ENCODE data around the gene AGBL4.
"Not testable (repeated sequence)": the region's sequence is repeated elsewhere in the genome, so short reads cannot be mapped to it uniquely, and the experiment has no call there.

The AGBL4 gene

GRCh38 chr1:48566492-48566891 is 1457.3 kb downstream of the AGBL4 start:
- DNase-seq = no peak

DNA sequence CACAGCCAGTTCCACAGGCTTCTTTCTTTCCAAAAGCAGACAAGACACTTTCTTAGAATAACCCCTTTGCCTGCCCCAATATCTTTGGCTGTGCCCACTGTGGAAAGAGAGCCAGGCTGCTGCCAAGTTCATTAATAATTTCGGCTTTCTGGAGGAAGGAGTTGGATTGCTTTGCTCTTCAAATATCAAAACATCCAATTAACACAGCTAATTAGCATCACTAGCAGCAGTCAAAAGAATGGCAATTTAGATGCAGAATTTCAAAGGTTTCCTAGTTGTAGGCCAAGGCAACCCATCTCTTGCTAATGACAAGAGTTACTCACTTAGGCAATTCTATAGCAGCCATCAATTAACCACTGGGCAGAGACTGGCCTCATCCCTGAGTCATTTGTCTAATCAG is 1460.7 kb downstream of the AGBL4 start:
- DNase-seq = no peak

DNA sequence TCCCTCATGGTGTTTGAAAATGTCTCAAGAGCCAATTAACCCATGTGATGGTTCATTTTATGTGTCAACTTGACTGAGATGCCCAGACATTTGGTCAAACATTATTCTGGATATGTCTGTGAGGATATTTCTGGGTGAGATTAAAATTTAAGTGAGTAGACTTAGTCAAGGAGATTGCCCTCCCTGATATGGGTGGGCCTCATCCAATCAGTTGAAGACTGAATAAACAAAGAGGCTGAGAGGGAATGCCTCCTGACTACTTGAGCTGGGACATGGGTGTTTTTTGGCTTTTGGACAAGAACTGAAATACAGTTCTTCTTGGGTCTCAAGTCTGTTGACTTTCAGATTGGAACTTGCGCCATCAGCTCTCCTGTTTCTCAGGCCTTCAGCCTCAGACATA is 1462.3 kb downstream of the AGBL4 start:
- no peak for DNase-seq

- DNase-seq = no peak
Observed at GRCh38 chr1:48560577-48560976, 1463.2 kb downstream of the AGBL4 start.

DNA sequence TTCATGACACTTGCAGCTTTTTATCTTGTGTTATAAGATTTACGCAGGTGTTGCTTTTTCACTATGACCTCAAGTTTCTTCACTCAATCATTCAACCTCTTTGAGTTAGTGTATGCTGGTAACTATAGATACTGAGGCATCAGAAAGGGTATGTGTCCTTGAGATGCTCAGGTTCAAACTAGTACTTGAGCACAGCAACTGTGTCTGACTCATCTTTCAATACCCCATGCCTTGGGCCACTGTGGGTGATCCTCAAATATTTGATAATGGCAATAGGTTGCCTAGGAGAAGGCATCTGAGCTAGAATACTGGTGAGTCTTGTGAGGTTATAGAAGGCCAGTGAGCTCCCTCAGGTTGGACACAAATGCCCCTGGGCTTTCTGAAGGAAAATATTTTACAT is 1463.6 kb downstream of the AGBL4 start:
- DNase-seq = no peak

GRCh38 chr1:48558366-48558765 is 1465.4 kb downstream of the AGBL4 start:
- DNase-seq = no peak

DNA sequence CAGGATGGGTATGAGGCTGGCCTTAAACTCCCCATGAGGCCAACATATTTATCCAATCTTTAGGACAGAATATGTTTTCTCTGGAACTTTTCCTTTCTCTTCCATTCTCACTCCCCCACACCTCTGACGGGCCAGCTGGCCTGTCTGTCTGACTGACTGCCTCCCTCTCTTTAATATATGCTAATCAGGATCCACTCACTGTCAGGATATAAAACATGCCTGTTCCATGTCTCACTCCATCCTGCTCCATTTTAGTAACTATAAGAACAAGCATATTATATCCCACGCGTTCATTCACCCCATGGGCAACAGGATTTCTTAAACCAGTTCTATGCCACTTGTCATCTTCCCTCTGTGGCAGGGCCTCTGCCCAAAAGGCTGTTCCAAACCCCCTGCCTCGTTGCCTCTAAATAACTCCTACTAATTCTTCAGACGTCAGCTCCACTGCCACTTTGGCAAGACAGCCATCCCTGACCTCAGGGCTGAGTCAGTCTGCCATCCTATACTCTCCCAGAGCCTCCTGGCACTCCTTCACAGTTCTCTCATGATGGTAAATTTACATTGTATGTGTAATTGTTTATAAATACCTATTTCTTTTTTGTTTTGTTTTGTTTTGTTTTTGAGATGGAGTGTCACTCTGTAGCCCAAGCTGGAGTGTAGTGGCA is 1467.4 kb downstream of the AGBL4 start:
- no peak for DNase-seq

- DNase-seq = no peak
Observed at GRCh38 chr1:48555271-48555670, 1468.5 kb downstream of the AGBL4 start.

- no peak for DNase-seq
Observed at GRCh38 chr1:48552903-48553606, 1470.7 kb downstream of the AGBL4 start.

DNA sequence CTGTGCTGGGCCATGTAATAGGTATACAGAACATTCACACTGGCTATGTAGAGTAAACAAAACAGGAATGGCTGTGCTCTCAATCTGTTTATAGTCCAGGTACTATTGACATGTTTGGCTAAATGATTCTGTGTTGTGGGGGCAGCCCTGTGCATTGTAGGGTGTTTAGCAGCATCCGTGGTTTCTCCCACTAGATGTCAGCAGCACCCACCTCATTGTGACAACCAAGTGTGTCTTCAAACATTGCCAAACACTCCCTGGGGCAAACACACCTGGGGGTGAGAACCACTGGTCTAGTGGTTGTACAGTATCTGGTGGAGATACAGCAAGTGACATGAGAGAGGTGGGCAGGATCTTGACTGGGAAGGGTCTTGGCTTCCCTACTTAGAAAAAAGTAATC is 1471.3 kb downstream of the AGBL4 start:
- DNase-seq = no peak

DNA sequence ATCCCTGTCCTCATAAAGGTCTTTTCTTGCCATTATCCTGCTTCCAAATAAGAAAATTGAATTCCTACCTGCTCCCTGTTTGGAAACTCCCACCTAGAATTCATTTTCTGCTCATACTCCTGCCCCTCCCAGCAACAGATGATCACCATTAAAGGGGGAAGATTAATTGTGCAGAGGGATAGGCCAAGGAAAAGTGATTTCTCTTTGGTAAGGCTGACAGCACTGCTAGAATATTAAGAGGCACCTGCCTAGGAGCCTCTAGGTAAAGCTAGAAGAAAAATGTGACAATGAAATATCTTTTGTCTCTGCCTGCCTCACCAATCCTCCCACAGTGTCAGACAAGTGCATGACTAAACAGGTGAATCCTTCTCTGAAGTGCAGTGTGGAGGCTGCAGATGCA is 1474.8 kb downstream of the AGBL4 start:
- no peak for DNase-seq

DNA sequence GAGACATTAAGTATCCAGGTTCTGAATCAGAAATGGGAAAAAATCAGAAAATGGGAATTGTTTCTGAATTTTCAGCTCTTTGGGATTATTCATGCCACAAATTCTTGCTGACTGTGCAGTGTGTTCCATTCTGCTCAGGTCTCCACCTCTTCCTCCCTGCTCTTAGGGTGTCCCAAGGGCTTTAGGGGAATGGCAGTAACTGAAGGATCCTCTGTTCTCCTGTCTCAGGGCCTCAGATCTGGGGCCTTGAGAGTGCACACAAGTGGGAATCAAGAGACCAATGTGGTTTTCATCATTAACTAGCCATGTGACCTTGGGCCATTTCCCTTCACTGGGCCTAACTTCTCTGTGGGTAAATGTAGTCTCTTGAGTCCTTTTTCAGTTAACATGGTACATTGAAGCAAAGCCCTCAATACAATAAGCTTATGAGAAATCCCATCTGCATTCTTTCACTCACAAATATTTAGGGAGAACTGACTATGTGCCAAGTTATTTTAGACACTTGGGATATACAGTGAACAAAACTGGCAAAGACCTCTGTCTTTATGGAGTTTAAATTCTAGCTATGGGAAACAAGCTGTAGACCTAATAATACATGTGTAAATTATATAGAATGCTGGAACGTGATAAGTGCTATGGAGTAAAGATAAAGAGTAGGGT is 1476.1 kb downstream of the AGBL4 start:
- DNase-seq = no peak

DNA sequence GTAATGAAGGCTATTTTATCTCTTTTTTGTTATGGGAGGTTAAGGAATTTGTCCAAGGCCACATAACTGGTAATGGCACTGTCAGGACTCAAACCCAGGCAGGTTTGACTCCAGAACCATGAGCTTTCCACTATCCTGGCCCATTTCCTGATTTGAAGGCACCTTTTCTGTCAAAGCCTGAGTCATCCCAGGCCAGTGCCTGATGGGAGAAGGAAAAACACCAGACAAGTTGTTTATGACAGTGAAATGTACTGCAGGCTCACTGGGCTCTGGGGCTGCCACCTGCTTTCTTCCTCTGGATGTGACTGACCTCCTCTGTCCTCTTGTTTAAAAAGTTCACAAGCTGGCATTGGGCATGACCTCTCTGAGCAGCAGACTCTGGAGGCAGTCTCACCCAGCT is 1479.9 kb downstream of the AGBL4 start:
- no peak for DNase-seq

GRCh38 chr1:48540587-48540986 is 1483.2 kb downstream of the AGBL4 start:
- no peak for DNase-seq

- no peak for DNase-seq
Observed at GRCh38 chr1:48536477-48536876, 1487.3 kb downstream of the AGBL4 start.

DNA sequence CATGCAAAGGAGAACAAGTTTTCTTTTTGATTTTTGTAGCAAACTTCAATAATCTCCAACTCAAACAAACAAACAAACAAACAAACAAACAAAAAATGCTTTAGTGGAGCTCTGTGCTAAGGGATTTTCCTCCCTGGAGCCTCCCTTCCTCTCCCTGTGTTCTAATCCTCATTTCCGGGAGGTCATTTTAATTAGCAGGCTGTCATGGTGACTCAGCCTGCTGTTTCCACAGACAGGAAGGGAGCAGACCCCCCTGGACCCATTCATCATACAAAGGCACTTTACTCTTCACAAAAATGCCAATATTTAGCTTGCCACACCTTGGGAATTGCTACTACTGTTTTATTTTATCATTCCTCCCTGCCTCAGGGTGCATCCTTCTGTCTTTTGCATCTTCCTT is 1490.8 kb downstream of the AGBL4 start:
- no peak for DNase-seq

DNA sequence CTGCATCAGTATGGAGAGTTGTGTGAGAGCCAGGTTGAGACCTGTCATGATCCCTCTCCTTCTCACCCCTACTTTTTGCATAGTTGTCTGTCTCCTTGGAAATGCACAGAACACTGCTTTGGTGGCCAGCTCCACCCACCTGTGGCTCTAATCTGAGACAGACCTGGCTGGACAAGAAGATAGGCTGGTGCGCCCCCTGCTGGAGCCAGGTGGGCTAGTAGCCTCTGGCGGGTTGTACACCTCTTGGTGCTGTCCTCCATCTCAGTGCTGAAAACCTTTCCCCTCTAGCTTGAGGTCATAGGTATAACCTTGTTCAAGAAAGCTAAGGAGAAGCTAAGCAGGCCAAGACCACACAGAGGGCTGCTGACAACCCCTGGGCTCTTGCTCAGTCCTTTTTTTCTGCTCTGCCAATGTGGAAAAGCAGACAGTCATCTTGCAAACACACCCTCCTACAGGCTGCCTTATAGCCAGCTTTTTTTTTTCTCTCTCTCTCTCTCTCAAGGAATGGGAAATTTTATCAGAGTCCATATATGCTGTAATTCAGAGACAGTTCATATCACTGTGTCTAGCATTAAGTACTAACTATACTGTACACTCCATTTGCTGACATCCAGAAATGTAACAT is 1492.9 kb downstream of the AGBL4 start:
- no peak for DNase-seq

- DNase-seq = no peak
Observed at GRCh38 chr1:48527051-48527450, 1496.7 kb downstream of the AGBL4 start.

- no peak for DNase-seq
Observed at GRCh38 chr1:48526008-48526710, 1497.6 kb downstream of the AGBL4 start.

DNA sequence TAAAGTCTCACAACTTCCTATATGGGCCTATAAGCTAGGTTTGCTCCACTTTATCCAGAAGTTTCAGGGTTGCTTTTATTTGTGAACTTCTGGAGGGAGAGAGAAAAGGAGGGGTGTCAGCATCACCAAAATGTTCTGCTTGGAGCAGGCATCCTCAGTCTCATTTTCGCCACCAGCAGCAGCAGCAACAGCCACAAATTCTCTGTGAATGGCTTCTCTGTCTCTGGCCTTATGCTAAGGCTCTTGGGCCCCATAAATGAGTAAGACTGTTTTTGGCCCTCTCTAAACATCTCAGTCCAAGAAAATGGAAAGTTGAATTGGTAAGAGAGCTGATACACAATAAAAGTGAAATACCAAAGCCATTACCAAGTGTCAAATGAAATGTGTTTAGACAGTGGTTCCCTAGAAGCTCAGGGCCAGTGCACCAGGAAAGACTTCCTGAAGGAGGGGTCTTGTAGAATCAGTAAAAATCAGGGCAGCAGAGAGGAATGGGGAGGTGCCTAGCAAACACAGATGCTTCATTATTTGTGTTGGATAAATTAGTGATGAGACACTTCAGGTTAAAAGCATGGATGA is 1498.8 kb downstream of the AGBL4 start:
- DNase-seq = no peak

DNA sequence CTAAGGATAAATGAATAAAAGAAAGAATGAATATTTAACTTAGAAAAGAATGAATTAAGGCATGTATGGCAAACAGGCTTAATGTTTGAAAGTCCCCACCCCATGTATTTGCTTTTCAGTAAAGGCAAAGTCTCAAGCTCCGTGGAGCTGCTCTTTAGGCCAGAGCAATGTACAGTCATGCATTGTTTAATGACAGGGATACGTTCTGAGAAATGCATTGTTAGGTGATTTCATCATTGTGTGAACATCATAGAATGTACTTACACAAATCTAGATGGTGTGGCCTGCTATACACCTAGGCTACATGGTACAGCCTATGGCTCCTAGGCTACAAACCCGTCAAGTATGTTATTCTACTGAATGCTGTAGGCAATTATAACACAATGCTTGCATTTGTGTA is 1500.2 kb downstream of the AGBL4 start:
- no peak for DNase-seq

DNA sequence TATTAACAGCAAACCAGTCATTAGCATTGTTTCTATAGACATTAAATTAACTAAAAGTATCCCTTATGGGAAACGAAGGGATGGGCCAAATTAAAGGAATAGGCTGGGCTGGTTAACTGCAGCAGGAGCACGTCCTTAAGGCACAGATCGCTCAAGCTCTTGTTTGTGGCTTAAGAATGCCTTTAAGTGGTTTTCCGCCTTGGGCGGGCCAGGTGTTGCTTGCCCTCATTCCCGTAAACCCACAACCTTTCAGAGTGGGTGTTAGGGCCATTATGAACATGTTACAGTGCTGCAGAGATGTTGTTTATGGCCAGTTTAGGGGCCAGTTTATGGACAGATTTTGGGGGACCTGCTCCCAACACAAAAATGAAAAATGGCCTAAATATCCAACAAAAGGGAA is 1503.9 kb downstream of the AGBL4 start:
- DNase-seq = not testable (repeated sequence)

DNA sequence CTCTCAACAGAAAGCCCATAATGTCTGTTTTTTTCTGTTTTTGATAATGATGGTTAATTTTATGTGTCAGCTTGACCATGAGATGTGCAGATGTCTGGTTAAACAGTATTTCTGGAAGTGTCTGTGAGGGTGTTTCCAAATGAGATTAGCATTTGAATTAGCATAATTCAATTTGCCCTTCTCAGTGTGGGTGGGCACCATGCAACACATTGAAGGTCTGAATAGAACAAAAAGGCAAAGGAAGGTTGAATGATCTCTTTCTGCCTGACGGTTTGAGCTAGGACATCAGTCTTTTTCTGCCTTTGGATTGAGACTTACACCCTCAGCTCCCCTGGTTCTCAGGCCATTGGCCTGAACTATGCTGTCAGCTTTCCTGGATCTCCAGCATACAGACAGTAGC is 1516.9 kb downstream of the AGBL4 start:
- DNase-seq = no peak

All from stimulated activated naive CD4-positive, alpha-beta T cell treated with Interleukin-2 at 50 U/mL for 16 hours (primary cell).